ENCODE results near the gene LRP8. TPM values are rescaled to one million over a fixed set of nuclear protein-coding genes. Genes with fewer than 3 reads are reported as not detected.

LRP8 gene
- total and polyA plus RNA-seq, 11 donors, result 0.27 to 8.0 (median 1.7) TPM

GRCh38 chr1:53295295-53295694 is 32.6 kb downstream of the LRP8 start:
- H3K36me3 ChIP-seq, result no peaks in the 10 kb centered on the region
- peaks cover 0 to 31% (median 9%) of the 10 kb centered on the region in 12 donors for H3K4me1 ChIP-seq
- DNase-seq (no peak), ATAC-seq (no peak)
- H3K4me3 ChIP-seq, result no peak overlapping the region
- 72 to 87% (median 83%) methylated on average over 2 to 3 of the region's 3 CpGs for WGBS, 4 donors
- H3K27ac ChIP-seq, result no peak overlapping the region
- no peak for TF ChIP-seq CTCF (IDR thresholded peaks at IDR 0.05)
- TF ChIP-seq POLR2A (IDR thresholded peaks at IDR 0.05), result no peak
- intact Hi-C loops (cut with DNase I), result no loop called here
- H3K27me3 ChIP-seq, result no peaks in the 10 kb centered on the region
- no peaks in the 10 kb centered on the region for H3K9me3 ChIP-seq

DNA sequence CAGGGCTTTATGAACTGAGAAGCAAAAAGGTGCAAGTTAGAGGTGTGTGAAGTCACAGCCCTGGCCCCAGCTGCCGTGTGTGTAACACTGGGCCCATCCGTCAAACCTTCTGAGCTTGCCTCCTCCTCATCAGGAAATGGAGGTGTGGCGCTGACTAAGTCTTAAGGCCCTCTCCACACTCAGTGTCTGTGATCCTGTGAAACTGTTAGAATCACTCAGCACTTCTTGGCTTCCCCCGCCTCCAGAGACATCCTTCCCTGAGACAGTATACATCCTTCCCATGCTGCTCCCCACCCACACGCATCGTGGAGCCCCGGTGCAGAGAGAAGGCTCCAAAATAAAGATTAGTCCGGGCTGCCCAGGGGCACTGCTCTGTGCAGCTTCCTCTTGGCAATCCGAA is 33.3 kb downstream of the LRP8 start:
- peaks cover 0 to 31% (median 9%) of the 10 kb centered on the region in 12 donors for H3K4me1 ChIP-seq
- no peaks in the 10 kb centered on the region for H3K9me3 ChIP-seq
- intact Hi-C loops (cut with DNase I), result no loop called here
- WGBS, 4 donors, result 57 to 70% (median 66%) methylated on average over 5 to 9 of the region's 9 CpGs
- ATAC-seq (no peak), DNase-seq (no peak)
- H3K36me3 ChIP-seq, result no peaks in the 10 kb centered on the region
- no peaks in the 10 kb centered on the region for H3K27me3 ChIP-seq
- TF ChIP-seq POLR2A (IDR thresholded peaks at IDR 0.05), result no peak
- no peak for TF ChIP-seq CTCF (IDR thresholded peaks at IDR 0.05)
- H3K4me3 ChIP-seq, result no peak overlapping the region
- H3K27ac ChIP-seq, result no peak overlapping the region

DNA sequence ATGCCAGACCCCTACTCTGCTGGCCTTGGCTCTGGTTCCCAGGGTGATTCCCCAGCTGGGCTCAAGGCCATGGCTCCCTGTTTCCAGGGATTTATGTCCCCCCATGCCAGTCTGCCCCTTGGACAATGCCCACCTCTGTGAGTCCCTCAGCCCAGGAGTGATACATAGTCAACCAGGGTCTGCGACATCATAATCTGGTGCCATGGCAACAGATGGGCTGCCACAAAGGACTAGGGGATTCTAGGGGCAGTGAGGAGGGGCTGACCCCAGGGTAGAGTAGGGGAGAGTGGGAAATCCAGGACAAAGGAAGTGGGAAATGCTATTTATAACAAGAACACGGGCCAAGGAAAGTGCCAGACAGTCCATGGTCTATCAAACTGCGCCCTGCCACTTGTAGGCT is 33.8 kb downstream of the LRP8 start:
- Histone ChIP-seq H3K36me3 (no peaks in the 10 kb centered on the region), H3K4me1 (peaks cover 0 to 31% (median 9%) of the 10 kb centered on the region in 12 donors), H3K27ac (no peak overlapping the region), H3K27me3 (no peaks in the 10 kb centered on the region), H3K4me3 (no peak overlapping the region), H3K9me3 (no peaks in the 10 kb centered on the region)
- TF ChIP-seq POLR2A (IDR thresholded peaks at IDR 0.05) (no peak), CTCF (IDR thresholded peaks at IDR 0.05) (no peak)
- 60 to 73% (median 65%) methylated on average over 3 of the region's 3 CpGs for WGBS, 4 donors
- peak in 2 of 4 donors; percentile 32 to 38 for ATAC-seq
- intact Hi-C loops (cut with DNase I), result no loop called here
- DNase-seq, result no peak

- WGBS, 4 donors, result 45 to 63% (median 55%) methylated on average over 2 of the region's 2 CpGs
- DNase-seq (no peak), ATAC-seq (peak in 2 of 4 donors; percentile 23 to 42)
- TF ChIP-seq CTCF (IDR thresholded peaks at IDR 0.05), result no peak
- TF ChIP-seq POLR2A (IDR thresholded peaks at IDR 0.05), result no peak
- Histone ChIP-seq H3K4me1 (peaks cover 0 to 31% (median 9%) of the 10 kb centered on the region in 12 donors), H3K36me3 (no peaks in the 10 kb centered on the region), H3K9me3 (no peaks in the 10 kb centered on the region), H3K27me3 (no peaks in the 10 kb centered on the region), H3K4me3 (no peak overlapping the region), H3K27ac (no peak overlapping the region)
- intact Hi-C loops (cut with DNase I), result no loop called here
Observed at GRCh38 chr1:53293123-53293522, 34.7 kb downstream of the LRP8 start.

All from heart left ventricle (tissue), 16 donors.